IPS-NIHi7 (cell line): ENCODE data around the gene ADCY10.
"Not testable (repeated sequence)": the region's sequence is repeated elsewhere in the genome, so short reads cannot be mapped to it uniquely, and the experiment has no call there.

Experiments used
- DNase-seq: peaks from one replicate; pipeline ENCODE4 v3.0.0; 2012; ENCODE audit warnings: mixed read lengths; ENCODE audit errors: extremely low spot score

ADCY10 gene, protein sequence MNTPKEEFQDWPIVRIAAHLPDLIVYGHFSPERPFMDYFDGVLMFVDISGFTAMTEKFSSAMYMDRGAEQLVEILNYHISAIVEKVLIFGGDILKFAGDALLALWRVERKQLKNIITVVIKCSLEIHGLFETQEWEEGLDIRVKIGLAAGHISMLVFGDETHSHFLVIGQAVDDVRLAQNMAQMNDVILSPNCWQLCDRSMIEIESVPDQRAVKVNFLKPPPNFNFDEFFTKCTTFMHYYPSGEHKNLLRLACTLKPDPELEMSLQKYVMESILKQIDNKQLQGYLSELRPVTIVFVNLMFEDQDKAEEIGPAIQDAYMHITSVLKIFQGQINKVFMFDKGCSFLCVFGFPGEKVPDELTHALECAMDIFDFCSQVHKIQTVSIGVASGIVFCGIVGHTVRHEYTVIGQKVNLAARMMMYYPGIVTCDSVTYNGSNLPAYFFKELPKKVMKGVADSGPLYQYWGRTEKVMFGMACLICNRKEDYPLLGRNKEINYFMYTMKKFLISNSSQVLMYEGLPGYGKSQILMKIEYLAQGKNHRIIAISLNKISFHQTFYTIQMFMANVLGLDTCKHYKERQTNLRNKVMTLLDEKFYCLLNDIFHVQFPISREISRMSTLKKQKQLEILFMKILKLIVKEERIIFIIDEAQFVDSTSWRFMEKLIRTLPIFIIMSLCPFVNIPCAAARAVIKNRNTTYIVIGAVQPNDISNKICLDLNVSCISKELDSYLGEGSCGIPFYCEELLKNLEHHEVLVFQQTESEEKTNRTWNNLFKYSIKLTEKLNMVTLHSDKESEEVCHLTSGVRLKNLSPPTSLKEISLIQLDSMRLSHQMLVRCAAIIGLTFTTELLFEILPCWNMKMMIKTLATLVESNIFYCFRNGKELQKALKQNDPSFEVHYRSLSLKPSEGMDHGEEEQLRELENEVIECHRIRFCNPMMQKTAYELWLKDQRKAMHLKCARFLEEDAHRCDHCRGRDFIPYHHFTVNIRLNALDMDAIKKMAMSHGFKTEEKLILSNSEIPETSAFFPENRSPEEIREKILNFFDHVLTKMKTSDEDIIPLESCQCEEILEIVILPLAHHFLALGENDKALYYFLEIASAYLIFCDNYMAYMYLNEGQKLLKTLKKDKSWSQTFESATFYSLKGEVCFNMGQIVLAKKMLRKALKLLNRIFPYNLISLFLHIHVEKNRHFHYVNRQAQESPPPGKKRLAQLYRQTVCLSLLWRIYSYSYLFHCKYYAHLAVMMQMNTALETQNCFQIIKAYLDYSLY (N-terminal part only)

DNA sequence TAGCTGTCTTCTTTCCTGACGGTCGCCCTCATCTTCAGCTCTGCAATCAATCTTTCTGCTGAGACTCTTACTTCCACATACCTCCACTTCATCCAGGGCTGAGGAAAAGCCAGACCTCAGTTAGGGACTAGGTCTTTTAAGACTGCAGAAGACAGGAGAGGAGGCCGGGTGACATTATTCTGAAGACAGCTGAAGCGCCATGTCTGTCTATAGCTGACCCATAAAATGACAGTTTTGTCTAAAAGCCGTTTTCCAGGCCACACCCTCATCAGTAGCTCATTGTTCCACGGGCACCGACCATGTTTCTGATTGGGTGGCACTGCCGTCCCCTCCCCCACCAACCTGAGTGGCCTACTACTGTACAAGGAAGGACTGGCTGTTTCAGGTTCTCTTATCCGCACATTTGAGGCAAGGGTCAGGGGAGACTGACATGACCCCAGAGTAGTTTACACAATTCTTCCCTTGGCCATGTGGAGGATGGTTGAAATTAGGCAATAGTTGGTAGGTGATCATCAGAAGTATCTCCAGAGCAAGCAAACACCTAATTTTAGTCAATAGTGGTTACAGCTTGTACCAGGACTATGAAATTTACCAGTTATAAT is at the start of gene ADCY10:
TSS of gene ADCY10 (minus strand) at position 240 of the 602 bp plus-strand sequence. CDS start 8,994 bp downstream, outside the sequence.
- no peak for DNase-seq

DNA sequence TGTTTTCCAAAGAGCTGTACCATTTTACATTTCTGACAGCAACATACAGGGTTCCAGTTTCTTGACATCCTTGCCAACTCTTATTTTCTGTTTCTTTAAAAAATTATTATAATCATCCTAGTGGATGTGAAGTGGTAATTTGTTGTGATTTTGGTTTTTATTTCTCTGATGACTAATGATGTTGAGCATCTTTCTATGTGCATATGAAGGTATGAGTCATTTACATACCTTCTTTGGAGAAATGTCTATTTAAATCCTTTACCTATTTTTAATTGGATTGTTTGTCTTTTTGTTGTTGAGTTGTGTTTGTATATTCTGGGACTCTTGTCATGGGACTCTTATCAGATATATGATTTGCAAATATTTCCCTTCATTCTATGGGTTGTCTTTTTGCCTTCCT is 43.8 kb upstream of the ADCY10 start:
- no peak for DNase-seq

DNA sequence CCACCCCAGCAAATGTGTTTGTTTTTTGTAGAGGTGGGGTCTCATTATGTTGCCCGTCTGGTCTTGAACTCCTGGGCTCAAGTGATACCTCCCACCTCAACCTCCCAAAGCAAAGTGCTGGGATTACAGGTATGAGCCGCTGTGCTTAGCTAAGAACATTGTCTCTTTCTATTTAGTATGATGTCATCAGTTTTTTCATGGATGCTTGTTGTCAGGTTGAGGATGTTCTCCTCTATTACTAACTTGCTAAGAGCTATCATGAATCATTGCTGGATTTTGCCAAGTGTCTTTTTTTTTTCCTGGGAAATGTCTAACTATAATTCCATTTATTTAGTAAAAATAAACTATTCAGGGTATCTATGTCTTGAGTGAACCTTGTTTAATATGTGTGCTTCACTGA is 42.0 kb upstream of the ADCY10 start:
- DNase-seq, result no peak

DNA sequence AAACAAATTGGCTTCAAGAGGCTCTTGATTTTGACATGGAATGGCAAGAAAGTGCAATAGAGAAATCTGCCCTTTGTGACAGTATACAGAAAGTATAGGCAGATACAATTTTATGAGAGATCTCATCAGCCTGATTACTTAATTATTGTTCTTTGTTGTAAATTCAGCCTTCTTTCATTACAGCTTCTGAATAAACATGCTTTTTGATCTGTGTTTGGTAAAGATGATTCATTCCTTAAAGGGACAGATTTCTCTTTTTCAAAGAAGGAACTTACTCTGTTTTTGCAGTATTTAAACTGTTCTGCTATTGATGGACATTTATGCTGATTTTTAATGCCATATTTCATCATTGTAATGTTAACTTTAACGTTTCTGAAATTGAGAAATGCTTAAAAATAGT is 36.6 kb upstream of the ADCY10 start:
- no peak for DNase-seq

DNA sequence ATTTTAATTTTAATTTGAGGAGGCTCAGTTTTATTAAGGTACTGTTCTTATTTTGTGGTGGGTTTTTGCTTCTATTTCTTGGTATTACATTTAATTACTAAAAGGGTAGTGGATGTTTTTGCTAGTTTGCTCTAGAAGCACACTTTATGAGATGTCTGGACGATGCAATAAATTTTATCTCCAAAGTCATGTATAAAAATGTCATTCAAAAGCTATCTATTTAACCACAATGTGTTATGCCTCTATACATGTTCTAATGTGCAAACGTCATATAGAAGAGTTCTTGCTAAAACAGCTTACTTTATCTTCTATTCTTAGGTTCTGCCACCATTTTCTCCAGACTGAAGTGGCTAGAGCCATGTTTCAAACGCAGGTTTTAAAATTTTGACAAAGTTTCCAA is 35.9 kb upstream of the ADCY10 start:
- DNase-seq, result no peak

DNA sequence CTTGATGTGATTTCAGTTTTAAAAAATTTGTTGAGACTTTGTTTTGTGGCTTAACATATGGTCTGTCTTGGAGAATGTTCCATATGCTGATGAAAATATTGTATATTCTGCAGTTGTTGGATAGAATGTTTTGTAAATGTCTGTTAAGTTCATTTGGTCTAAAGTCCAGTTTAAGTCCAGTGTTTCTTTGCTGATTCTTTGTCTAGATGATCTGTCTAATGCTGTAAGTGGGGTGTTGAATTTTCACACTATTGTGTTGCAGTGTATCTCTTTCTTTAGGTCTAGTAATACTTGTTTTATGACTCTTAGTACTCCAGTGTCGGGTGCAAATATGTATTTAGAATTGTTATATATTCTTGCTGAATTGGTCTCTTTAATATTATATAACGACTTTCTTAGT is 33.8 kb upstream of the ADCY10 start:
- DNase-seq, result no peak

DNA sequence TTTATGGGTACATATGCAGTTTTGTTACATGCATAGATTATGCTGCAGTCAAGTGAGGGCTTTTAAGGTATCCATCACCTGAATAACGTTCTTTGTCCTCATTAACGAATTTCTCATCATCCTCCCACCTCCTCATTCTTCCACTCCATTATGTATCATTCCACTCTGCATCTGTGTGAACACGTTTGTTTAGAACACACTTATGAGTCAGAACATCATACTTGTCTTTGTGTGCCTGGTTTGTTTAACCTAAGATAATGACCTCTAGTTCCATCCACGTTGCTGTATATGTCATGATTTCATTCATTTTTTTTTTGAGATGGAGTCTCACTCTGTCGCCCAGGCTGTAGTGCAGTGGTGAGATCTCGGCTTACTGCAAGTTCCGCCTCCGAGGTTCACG is 29.6 kb upstream of the ADCY10 start:
- no peak for DNase-seq

DNA sequence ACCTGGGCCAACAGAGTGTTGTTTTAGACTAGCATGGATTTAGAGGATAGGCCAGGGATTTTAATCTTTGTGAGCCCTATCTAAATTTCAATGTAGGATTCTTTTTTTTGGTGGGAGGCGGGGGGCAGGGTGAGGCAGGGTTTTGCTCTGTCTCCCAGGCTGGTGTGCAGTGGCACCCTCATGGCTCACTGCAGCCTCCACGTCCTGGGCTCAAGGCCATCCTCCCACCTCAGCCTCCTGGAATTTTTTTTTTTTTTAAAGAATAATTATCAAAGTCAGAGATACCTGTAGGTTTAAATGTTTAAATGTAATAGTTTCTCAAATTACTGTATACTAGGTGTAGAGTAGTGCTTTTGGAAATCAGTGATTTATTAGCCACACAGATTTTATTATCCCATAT is 26.3 kb upstream of the ADCY10 start:
- no peak for DNase-seq

DNA sequence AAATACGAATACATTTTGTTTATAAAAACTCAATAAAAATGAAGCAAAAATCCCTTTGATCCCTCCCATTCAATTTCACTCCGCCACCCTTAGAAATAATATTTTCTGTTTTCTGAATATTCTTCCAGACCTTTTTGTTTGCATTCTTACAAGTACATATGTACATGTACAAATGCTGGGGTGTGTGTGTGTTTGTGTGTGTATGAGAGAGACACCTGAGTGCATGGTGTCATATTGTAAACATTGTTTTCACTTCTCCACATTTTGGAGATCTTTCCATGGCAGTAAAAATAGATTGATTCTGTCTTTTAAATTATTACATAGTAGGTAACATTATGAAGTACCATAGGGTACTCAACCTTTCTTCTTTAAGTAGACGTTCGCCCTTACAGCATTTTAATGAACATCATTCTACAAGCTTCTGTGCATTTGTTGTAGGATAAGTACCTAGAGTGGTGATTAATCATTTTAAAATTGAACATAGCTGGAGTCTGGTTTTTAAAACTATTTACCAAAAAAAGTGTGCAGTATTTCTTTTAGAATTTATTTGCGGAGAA is 24.2 kb upstream of the ADCY10 start:
- no peak for DNase-seq

DNA sequence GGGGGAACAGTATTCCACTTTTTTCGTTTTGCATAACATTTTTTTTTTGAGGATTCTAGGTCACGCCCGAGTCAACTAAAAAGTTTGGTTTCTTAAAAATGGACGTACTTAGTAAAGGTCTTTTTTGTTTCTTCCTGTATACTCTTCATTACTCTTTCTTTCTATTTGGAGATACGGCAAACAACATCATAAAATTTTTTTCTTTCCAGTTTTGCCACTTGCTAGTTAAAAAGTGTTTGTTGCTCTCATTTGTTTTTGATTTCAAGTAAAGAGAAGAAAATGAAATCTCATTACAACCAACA is 23.7 kb upstream of the ADCY10 start:
- no peak for DNase-seq

DNA sequence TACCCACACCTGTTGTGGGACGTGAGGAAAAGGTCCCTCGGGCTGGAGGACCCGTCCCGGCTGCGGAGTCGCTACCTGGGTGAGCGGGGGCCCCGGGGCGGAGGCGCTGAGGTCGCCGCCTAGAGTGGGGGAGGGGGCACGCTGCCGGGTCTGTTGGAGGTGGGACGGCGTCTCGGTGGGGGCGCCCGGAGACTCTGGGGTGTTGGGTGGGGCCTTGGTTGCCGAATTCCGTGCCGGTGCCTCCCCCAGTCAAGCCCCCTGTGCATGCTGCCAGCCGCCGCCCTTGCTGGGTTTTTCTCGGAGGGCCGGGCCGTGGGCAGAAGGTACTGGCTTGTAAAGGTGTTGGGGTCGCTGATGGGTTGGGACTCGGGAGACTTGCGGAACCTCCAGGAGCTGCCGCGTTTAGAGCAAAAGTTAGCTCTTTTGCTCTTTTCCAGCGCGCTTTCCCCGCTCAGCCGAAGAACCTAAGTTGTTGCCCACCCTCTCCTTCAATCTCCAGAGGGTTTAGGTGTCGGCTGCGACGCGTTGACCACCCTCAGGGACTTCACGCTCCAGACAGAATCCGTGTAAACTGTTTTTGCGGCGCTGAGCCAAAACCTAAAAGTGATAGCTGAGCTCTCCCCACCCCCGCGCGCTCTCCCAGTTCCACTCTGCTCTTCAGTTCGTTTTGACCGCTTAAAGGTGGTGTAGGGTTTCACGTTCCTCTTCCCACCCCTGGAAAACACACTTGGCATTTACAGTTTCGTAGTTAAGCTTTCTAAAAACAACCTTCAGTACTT is 23.2 kb upstream of the ADCY10 start, which contains the start of gene MPC2:
TSS of gene MPC2 (minus strand) at position 143 of the 779 bp plus-strand sequence. CDS start 1,231 bp downstream, outside the sequence.
- peak; percentile 73 for DNase-seq

DNA sequence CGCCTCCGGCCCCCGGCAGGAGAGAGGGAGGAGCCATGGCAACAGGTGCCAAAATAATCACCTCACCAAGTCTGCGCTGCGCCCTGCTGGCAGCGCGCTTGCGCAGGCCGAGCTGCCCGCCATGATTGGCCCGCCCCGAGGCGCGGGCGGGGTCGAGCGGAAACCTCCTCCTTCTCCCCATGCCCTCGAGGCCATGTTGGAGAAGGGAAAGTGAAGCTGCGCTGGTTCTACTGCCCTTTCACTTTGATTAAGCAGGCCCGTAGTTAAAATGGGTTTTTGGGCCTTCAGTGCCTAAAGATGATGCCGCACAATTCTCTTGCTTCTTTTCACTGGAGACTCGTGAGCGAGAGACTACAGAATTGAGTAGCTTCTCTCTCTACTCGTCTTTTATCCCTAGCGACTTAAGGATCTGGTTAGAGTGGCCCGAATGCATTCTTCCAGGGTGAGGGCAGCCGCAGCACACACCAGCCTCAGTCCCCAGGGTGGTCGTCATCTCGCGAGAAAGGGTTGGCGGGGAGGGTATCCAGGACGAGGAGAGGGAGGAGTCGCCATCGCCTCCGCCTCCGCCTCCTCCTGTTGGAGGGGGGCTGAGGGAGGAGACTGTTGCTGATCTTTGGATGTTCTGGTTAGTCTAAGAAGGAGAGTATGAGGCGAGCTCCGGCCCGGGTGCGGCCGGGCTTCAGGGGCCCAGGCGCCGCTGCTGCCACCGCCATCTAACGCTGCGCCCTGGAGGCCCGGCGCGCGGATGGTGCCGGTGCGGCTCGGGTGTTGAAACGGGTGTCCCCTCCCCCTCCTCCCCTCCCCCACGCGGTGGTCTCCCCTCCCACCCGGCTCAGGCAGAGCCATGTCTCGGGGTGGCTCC is 22.4 kb upstream of the ADCY10 start, which contains the start of gene DCAF6:
TSS of gene DCAF6 (plus strand) at position 616 of the 862 bp plus-strand sequence. CDS start at position 845, 229 bp downstream.
- DNase-seq, result peak; percentile 98

DNA sequence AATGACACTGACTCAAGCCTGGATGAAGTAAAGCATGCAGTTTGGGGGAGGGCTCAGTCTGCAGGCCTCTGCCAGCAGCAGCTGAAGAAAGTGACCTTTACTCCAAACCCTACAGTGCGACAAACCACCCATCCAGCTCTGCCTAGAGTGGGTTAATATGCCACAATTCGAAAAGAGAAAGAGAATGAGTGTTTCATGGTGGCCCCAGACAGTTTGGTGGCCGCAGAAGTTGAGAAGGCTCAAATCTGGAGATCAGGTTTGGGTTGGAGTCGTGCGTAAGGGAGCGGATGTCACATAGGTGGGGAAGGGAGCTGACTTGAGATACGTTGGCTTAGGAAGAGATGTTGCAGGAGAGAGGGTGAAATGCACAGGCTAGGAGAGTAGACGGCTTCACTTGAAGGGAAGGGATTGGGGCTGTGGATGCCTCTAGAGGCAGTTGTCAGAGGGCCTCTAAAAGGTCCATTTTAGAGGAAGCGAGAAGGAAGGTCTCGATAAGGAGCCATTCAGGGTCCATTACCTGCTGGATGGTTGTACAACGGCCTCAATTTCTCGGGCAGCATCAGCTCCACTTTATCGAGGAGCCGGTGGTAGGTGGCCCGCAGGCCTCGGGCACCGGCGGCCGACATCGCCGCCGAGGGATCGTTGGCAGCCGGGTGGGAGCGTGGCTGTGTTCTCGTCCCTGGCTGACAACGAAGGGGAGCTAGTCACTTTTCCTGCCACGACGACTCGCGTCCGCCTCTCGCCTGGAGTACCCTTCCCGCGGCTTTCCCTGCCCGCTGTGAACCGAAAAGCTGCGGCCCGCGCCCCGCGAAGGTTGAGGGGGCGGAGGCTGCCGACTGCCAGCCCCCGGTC is 21.5 kb upstream of the ADCY10 start:
- DNase-seq, result peak; percentile 34

DNA sequence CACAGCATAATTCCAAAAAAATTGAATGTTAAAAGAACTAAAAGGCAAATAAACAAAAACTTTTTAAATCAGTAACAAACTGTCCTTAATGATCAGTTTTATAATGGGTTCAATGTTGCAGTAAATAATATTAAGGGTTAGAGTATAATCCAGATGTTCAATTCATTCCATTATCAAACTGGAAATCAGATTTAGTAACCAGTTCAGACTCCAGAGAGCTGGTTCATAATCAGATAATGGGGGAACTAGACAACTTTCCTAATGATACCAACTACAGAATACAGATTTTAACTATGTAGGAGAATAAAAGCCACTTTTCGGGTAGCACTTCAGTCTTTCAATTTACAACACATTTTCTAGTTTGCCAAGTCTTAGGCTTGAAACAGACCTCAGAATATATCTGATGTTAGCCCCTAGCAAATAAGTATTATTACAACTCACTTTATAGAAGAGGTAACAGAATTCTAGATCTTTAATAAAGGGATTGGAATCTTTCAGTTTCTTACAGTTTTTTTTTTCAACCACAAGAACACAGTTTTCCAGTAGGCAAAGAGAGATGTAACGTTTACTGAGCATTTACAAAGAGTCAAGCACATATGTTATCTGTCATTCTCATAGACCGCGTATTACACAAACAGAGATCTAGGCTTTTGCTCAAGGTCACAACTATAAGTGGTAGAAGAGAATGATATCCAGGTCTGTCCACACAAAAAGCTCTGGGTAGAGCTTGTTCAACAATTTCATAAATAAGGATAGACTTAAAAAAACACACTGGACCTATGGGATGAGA is 20.7 kb upstream of the ADCY10 start:
- no peak for DNase-seq

DNA sequence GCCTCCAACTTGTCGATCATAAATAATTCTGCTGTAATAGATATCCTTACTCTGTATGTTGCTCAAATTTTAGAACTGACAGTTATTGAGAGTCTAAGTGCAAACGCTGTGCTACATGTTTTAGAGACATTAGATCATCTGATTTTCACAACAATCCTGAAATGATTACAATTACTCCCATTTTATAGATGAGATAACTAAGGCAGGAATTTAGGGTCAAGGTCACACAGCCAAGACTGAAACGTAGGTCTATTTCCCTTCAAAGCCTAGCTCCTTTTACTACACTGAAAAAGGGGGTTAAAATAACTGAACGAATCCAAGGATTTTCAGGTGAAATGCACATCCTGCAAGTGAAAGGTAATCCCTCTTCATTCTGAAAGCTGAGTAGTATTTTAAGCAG is 19.9 kb upstream of the ADCY10 start:
- no peak for DNase-seq

DNA sequence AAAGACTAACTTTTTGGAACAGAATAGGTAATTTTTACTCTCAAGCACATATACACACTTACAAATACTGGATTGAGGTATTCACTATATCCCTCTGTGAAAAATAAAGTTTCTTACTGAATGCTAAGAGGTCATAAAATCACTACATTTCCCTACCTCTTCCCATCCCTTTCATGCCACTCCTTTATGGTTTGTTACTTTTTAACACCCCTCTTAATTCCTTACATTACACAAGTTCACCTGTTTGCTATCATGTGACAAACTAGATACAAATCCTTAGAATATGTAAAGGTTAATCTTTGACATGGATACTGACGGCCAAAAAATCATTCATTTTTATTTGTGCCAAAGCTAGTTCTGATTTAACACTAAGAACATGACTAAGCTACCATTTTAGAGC is 15.8 kb upstream of the ADCY10 start:
- DNase-seq, result no peak

DNA sequence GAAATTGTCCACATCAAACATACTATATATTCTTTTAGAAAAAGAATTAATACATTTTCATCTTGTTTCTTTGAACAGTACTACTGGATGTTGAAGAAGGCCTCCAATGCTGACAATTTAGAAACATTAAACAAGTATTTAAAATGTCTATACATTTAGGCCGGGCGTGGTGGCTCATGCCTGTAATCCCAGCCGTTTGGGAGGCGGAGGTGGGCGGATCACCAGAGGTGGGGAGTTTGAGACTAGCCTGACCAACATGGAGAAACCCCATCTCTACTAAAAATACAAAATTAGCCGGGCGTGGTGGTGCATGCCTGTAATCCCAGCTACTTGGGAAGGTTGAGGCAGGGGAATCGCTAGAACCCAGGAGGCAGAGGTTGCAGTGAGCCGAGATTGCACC is 15.0 kb upstream of the ADCY10 start:
- not testable (repeated sequence) for DNase-seq

DNA sequence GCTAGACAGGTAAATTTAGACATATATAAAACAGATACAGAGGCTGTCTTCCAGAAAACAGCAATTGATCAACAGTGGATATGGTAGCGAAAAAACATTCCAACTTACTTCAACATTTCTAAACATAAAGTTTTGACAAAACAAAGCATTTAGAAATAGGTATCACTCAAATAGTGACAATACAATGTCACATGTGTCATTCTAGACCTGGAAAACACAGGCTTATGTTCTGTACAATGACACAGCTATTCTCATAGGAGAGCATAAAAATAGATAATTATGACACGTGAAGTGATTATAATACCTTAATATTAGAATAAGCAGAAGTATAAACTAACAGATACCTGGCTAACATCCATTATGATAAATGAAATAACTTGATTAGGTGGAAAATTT is 14.5 kb upstream of the ADCY10 start:
- DNase-seq, result no peak
